Left lung (tissue), 10 donors: Measurements from ENCODE around the gene EXOG. TPM values are rescaled to one million over a fixed set of nuclear protein-coding genes. Genes with fewer than 3 reads are reported as not detected.
A peak's percentile ranks its signal among the peaks of the same experiment; 100 is the strongest.

Source experiments
- ATAC-seq: fragments of 200-7000 bp; cut with Tn5 transposase; one replicate; pipeline ENCODE4 v1.9.1; 2020; ENCODE audit warnings: moderate library complexity
- DNase-seq, 4 donors: peaks; one replicate each; pipeline ENCODE4 v3.0.0-alpha.2; 2013 to 2020
- H3K27ac ChIP-seq, 2 donors: fragments of 200-600 bp; sonication (generic) in 1 of 2; one replicate each; pipeline versions ENCODE4 v1.5.0 to v1.8.0; 2020 to 2021
- H3K27me3 ChIP-seq, 2 donors: fragments of 200-600 bp; sonication (generic) in 1 of 2; one replicate each; pipeline versions ENCODE4 v1.5.0 to v1.8.0; 2020 to 2021
- H3K36me3 ChIP-seq, 2 donors: fragments of 200-600 bp; sonication (generic) in 1 of 2; one replicate each; pipeline versions ENCODE4 v1.5.0 to v1.8.0; 2020 to 2021
- H3K4me1 ChIP-seq, 2 donors: fragments of 200-600 bp; one replicate each; pipeline ENCODE4 v1.8.0; 2021
- H3K4me3 ChIP-seq, 2 donors: fragments of 200-600 bp; sonication (generic) in 1 of 2; one replicate each; pipeline versions ENCODE4 v1.5.0 to v1.8.0; 2020 to 2021; ENCODE audit warnings: mild to moderate bottlenecking in 1 of 2
- H3K9me3 ChIP-seq, 2 donors: fragments of 200-600 bp; sonication (generic) in 1 of 2; one replicate each; pipeline versions ENCODE4 v1.5.0 to v1.8.0; 2020 to 2021
- CTCF ChIP-seq, 2 donors: fragments of 200-600 bp; sonication (generic) in 1 of 2; IDR thresholded peaks; one replicate each; pipeline versions ENCODE4 v1.5.0 to v1.8.0; 2021; ENCODE audit warnings: antibody characterized with exemption in 2 of 2
- intact Hi-C, 2 donors: fragments of 100-400 bp; cut with DNase I; formaldehyde crosslinking; loops; one replicate each; pipeline versions ENCODE4 v1.11.2 to v1.14.2; 2022
- polyA plus RNA-seq, 6 donors: library from polyadenylated mRNA; unstranded; fragments of 120-200 nt; gene quantifications; one replicate each; pipeline ENCODE4 v1.2.1, GENCODE V29; 2013; ENCODE audit not compliant: insufficient read length in 6 of 6
- total RNA-seq, 2 donors: library from RNA; stranded (reverse); fragmentation: NEBNext Ultra II Directional; extraction: Animal tissue kit (Norgen Biotek cat#: 25700); gene quantifications; one replicate each; pipeline ENCODE4 v1.2.1, GENCODE V29; 2021
- donor health status: DM: no; HTN: yes; CAD: no.
- donor health status: DM: no; HTN: no; CAD: no.

The EXOG gene
- total and polyA plus RNA-seq, 8 donors = 12.8 to 25.6 (median 18.9) TPM

- no peaks in the 10 kb centered on the region for H3K9me3 ChIP-seq
- DNase-seq (peak in 1 of 4 donors; percentile 43), ATAC-seq (no peak)
- H3K4me3 ChIP-seq = no peak overlapping the region
- H3K4me1 ChIP-seq = peaks cover 13 to 35% of the 10 kb centered on the region in 2 donors
- no peaks in the 10 kb centered on the region for H3K36me3 ChIP-seq
- no peak for TF ChIP-seq CTCF (IDR thresholded peaks at IDR 0.05)
- H3K27ac ChIP-seq = no peak overlapping the region
- peaks cover 0 to 8% of the 10 kb centered on the region in 2 donors for H3K27me3 ChIP-seq
- intact Hi-C loops = no loop called here
These were observed 35.5 kb upstream of the EXOG start for GRCh38 chr3:38460377-38461270.

- no peak for TF ChIP-seq CTCF (IDR thresholded peaks at IDR 0.05)
- intact Hi-C loops = no loop called here
- peaks cover 5 to 18% of the 10 kb centered on the region in 2 donors for H3K9me3 ChIP-seq
- H3K4me3 ChIP-seq = no peak overlapping the region
- H3K36me3 ChIP-seq = no peaks in the 10 kb centered on the region
- H3K27me3 ChIP-seq = no peaks in the 10 kb centered on the region
- H3K4me1 ChIP-seq = no peaks in the 10 kb centered on the region
- DNase-seq (no peak), ATAC-seq (no peak)
- H3K27ac ChIP-seq = no peak overlapping the region
These were observed 30.5 kb upstream of the EXOG start for GRCh38 chr3:38465588-38466154.

- ATAC-seq (no peak), DNase-seq (no peak)
- intact Hi-C loops = no loop called here
- no peak overlapping the region for H3K4me3 ChIP-seq
- no peaks in the 10 kb centered on the region for H3K27me3 ChIP-seq
- H3K9me3 ChIP-seq = peaks cover 5 to 18% of the 10 kb centered on the region in 2 donors
- no peak for TF ChIP-seq CTCF (IDR thresholded peaks at IDR 0.05)
- H3K36me3 ChIP-seq = no peaks in the 10 kb centered on the region
- no peak overlapping the region for H3K27ac ChIP-seq
- H3K4me1 ChIP-seq = no peaks in the 10 kb centered on the region
These were observed 27.4 kb upstream of the EXOG start for GRCh38 chr3:38468765-38469164.

- Histone ChIP-seq H3K4me1 (no peaks in the 10 kb centered on the region), H3K4me3 (no peak overlapping the region), H3K27ac (no peak overlapping the region), H3K36me3 (no peaks in the 10 kb centered on the region), H3K9me3 (peaks cover 5 to 18% of the 10 kb centered on the region in 2 donors), H3K27me3 (no peaks in the 10 kb centered on the region)
- TF ChIP-seq CTCF (IDR thresholded peaks at IDR 0.05) = no peak
- no peak for ATAC-seq
- intact Hi-C loops = loop anchor here in 1 of 2 donors (10.0 kb wide), 1 partner anchor 345 kb away; no protein-coding TSS in a partner anchor
- no peak for DNase-seq
These were observed 26.3 kb upstream of the EXOG start for GRCh38 chr3:38469852-38470251.

- Histone ChIP-seq H3K27me3 (no peaks in the 10 kb centered on the region), H3K36me3 (no peaks in the 10 kb centered on the region), H3K4me1 (no peaks in the 10 kb centered on the region), H3K9me3 (peaks cover 5 to 18% of the 10 kb centered on the region in 2 donors), H3K4me3 (no peak overlapping the region), H3K27ac (no peak overlapping the region)
- peak; percentile 56 for ATAC-seq
- DNase-seq = no peak
- intact Hi-C loops = loop anchor here in 1 of 2 donors (10.0 kb wide), 1 partner anchor 347 kb away; no protein-coding TSS in a partner anchor
- TF ChIP-seq CTCF (IDR thresholded peaks at IDR 0.05) = no peak
These were observed 24.8 kb upstream of the EXOG start for GRCh38 chr3:38471260-38471857.
